HG03159 (cell line): Measurements from ENCODE around the gene HSPG2.
"Not testable (repeated sequence)": the region's sequence is repeated elsewhere in the genome, so short reads cannot be mapped to it uniquely, and the experiment has no call there.

ENCODE experiments used
- ATAC-seq: cut with Tn5 transposase; IDR thresholded peaks from one replicate; pipeline ENCODE4 v1.9.1; 2021; ENCODE audit warnings: mild to moderate bottlenecking, moderate library complexity; ENCODE audit not compliant: unreplicated experiment

Gene HSPG2

GRCh38 chr1:21935393-21935804 lies 1.7 kb downstream of the HSPG2 start:
- no peak for ATAC-seq

- ATAC-seq: no peak
Measured at GRCh38 chr1:21933397-21934248, 3.5 kb downstream of the HSPG2 start.

DNA sequence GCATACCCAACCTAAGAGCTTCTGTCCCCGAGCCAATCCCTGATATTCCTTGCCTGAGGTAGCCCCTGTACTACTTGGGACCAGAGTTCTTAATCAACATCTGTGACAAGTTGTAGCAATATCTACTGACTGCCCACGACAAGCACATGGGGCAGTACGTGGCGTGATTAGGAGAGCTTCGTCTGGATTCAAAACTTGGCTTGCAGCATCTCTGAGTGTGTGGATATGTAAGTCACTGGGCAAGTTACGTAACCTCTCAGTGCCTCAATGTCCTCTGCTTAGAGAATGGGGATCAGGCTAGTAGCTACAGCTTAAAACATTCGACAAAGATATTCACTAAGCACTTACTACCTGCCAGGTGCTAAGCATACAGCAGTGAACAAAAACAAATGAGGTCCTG lies 5.0 kb downstream of the HSPG2 start:
- ATAC-seq: no peak

GRCh38 chr1:21931171-21932093 lies 5.7 kb downstream of the HSPG2 start:
- ATAC-seq: no peak

- ATAC-seq: no peak
Measured at GRCh38 chr1:21930629-21931170, 6.4 kb downstream of the HSPG2 start.

- ATAC-seq: no peak
Measured at GRCh38 chr1:21930080-21930571, 7.0 kb downstream of the HSPG2 start.

DNA sequence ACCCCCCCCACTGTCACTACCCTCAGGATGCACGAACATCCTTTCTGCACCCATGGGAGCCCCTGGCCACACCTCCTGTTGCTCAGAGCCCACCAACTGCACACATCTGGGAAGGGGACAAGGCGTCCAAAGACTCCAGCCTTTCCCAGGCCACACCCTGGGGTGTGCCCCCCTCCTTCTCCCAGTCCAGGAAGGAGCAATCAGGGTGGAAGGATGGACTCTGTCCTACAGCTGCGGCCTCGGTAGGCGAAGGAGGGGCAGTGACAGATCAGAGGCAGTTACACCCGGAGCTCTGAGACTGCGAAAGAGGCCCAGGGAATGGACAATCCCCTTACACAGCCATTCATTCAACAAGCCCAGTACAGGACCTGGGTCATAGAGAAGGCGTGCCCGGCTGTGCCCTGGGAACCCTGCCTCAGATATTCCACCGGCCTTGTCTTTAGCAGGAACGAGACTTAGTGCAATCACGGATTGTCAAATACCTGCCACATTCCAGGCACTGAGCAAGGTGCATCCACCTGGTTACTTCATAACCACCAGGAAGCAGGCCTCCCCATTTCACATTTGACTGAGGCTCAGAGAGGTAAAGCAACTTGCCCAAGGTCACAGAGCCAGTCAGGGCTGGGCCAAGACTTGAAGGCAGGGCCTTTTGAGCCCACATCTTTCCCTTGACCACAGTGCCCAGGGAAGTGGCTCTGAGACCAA lies 9.4 kb downstream of the HSPG2 start:
- no peak for ATAC-seq

DNA sequence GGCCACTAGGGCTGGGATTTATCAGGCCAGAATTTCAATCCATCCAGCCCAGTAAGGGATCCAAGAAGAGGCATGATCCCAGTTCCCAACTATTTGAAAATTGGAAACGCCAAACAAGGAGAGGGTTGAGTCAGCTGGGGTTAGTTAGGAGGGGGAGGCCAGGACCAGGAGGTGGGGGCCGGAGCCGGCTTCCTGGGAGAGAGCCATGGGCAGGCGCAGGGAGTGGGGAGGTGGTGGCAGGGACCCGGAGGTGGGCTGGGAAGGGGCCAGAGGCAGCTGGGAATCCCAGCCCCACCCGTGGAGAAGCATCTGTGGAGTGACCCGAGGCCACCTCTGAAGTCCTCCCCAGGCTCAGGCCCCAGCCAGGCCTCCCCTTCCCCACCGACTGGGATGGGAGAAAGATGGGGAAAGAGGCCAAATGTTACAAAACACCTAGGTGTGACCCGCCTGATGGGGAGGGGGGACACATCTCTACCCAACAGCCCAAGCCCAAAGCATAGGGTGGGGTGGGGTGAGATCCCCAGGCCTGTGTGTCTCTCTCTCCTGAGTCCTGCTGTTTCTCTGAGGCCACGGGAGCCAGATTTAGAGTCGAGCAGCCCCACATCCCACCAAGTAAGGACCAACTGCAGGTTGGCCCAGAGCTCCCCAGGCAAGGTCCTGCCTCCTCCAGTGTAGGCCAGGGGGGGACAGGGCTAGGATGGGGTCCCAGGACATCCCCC lies 10.1 kb downstream of the HSPG2 start:
- no peak for ATAC-seq

DNA sequence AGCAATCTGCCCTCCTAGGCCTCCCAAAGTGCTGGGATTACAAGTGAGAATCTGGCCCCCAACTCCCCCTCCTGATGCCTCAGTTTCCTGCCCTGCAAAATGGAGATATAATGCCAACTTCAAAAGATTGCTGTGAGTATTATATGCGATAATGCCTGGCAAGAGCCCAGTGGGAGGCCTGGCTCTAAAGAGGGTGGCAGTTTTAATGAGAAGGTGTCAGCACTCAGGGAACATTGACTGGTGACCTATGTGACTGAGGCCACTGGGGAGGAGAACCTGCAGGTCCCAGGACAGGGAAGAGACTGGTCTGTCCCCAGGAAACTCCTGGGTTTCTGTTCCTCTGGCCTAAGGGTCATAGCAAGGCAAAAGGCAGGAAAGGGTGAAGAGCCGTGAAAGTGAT lies 11.0 kb downstream of the HSPG2 start:
- ATAC-seq: no peak

GRCh38 chr1:21925334-21925940 lies 11.7 kb downstream of the HSPG2 start:
- ATAC-seq: no peak

GRCh38 chr1:21924503-21925005 lies 12.6 kb downstream of the HSPG2 start:
- no peak for ATAC-seq

DNA sequence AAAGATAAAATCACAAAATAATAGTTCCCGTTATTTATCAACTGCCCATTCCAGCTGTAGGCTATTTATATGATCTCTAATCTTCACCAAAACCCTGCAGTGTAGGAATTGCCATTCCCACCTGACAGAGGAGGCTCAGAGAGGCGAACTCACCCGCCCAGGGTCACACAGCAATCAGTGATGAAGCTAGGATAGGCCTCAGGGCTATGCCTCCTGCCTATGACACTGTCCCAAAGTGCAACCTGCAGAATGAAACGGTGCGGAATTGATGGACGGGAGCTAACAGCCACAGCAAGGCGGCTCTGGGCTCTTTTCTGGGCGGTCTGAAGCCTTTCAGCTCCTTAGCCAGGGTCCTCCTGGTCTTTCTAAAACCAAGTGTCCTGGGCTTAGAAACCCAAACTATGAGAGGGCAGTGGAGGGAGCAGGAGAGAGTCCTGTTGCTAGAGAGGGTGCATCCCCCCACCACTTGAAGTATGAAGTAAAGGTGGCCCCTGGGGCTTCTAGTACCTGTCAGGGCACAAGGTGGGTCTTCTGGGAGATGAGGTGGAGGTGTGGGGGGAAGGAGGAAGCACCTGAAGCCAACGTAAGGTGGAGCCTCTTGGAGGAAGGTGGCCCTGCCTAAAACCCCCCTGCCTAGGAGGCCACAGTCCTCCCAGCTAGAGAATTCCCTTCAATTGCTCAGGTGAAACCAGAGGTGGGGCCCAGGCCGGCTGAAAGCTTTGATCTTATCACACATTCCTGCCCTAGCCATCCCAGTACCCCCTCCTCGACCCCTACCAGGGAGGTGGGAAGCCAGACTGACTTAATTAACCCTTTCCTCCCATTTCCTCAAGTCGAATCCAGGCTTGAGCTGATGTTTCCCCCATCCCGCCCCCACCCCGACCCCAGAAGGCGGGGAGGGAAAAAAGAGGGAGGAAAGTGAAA lies 14.8 kb downstream of the HSPG2 start:
- ATAC-seq: no peak

GRCh38 chr1:21921100-21921875 lies 15.8 kb downstream of the HSPG2 start:
- no peak for ATAC-seq

DNA sequence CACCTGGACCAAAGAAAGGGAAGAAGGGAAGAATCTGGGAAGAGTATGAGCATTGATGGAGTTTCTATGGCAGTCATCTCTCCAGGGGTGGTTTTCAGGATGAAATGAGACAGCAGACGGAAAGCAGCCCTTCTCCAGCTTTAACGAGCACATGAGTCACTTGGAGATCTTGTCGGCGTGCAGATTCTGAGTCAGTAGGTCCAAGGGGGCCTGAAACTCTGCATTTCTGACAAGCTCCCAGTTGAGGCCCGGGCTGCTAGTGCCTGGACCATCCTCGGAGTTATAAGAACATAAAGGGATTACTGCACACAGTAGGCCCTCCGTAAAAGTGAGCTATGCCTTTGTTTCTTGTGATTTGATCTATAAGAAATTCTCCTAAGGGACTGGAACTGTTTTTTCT lies 17.6 kb downstream of the HSPG2 start:
- ATAC-seq: no peak

DNA sequence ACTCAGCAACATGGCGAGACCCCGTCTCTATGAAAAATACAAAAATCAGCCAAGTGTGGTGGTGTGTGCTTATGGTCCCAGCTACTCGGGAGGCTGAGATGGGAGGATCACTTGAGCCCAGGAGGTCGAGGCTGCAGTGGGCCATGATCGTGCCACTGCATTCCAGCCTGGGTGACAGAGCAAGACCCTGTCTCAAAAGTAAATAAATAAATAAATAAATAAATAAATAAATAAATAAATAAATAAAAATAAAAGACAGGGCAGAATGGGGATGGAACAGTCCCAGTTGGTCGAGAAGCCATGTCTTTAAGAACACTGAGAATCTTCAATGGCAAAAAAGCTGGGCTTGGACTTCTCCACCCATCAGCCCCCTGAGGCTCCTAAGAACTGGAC lies 19.9 kb downstream of the HSPG2 start:
- ATAC-seq: not testable (repeated sequence)

- ATAC-seq: no peak
Measured at GRCh38 chr1:21916447-21917238, 20.5 kb downstream of the HSPG2 start.
